HFFc6 (cell line): Measurements from ENCODE around the gene SSX7. TPM values are rescaled to one million over a fixed set of nuclear protein-coding genes. Genes with fewer than 3 reads are reported as not detected.
A peak's percentile ranks its signal among the peaks of the same experiment; 100 is the strongest.
"Not testable (repeated sequence)": the region's sequence is repeated elsewhere in the genome, so short reads cannot be mapped to it uniquely, and the experiment has no call there.

Source experiments
- DNase-seq: peaks from one replicate; pipeline ENCODE4 v3.0.0-alpha.2; 2018
- H3K27ac Mint-ChIP-seq: 2 replicates; pipeline ENCODE4 v1.8.0; 2020; ENCODE audit warnings: mild to moderate bottlenecking, mixed read lengths
- H3K27me3 Mint-ChIP-seq: 2 replicates; pipeline ENCODE4 v1.8.0; 2021; ENCODE audit warnings: mild to moderate bottlenecking, moderate library complexity, mixed read lengths; ENCODE audit not compliant: insufficient read depth
- H3K36me3 Mint-ChIP-seq: 2 replicates; pipeline ENCODE4 v1.8.0; 2021; ENCODE audit warnings: low read depth, mixed read lengths
- H3K4me1 Mint-ChIP-seq: 2 replicates; pipeline ENCODE4 v1.8.0; 2020; ENCODE audit warnings: low read depth, mixed read lengths
- H3K4me3 Mint-ChIP-seq: 2 replicates; pipeline ENCODE4 v1.8.0; 2020; ENCODE audit warnings: mild to moderate bottlenecking, moderate library complexity, mixed read lengths
- H3K9me3 Mint-ChIP-seq: 2 replicates; pipeline ENCODE4 v1.8.0; 2020; ENCODE audit warnings: mild to moderate bottlenecking, mixed read lengths
- long read RNA-seq: library from polyadenylated mRNA; unstranded; transcript quantifications from one replicate; pipeline ENCODE4 v2.0.0, GENCODE V29; 2019
- total RNA-seq, 6 experiments: library from RNA; stranded (reverse); fragmentation: NEBNext Ultra II Directional; extraction: Animal tissue kit (Norgen Biotek cat#: 25700); gene quantifications; 2 replicates in 1 of 6; 3 replicates in 5 of 6; pipeline ENCODE4 v1.2.3, GENCODE V29; 2021
- TF ChIP-seq, protein P1 (sequence below): fragments of 200-600 bp; sonication (generic); IDR thresholded peaks from 2 replicates; pipeline ENCODE4 v1.5.0; 2021; ENCODE audit warnings: antibody characterized with exemption, mild to moderate bottlenecking

Gene SSX7, protein sequence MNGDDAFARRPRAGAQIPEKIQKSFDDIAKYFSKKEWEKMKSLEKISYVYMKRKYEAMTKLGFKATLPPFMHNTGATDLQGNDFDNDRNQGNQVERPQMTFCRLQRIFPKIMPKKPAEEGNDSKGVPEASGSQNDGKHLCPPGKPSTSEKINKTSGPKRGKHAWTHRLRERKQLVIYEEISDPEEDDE
- total RNA-seq = not detected
- long read RNA-seq = 0 reads

DNA sequence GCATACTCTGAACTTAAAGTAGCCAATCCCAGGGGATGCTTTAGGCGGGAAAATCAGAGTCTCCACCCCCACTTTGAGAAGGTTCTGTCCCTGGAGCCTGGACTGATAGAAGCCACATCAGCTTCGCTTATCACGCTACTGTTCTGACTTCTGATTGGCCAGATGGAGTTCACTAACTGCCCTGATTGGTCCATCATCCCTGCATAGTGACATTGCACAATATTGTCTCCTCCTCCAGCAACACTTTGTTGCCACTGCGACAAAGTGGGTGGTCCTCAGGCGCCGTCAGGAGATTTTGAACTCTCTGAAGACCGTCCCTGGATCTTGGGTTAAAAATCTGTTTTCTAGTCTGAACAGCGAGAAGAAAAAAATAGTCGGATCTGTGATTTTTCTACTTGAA is at the start of gene SSX7:
Gene SSX7 (minus strand): TSS at position 101 of the 400 bp plus-strand sequence. CDS start 1,428 bp downstream, outside the sequence.
- not testable (repeated sequence) for H3K4me3 Mint-ChIP-seq, H3K36me3 Mint-ChIP-seq, H3K9me3 Mint-ChIP-seq, DNase-seq, H3K4me1 Mint-ChIP-seq, H3K27ac Mint-ChIP-seq, H3K27me3 Mint-ChIP-seq

- not testable (repeated sequence) for H3K36me3 Mint-ChIP-seq, H3K4me1 Mint-ChIP-seq, H3K27me3 Mint-ChIP-seq, H3K4me3 Mint-ChIP-seq, H3K27ac Mint-ChIP-seq, DNase-seq, H3K9me3 Mint-ChIP-seq
These were observed 37.3 kb upstream of the SSX7 start for GRCh38 chrX:52692034-52692433.

- not testable (repeated sequence) for H3K4me1 Mint-ChIP-seq, DNase-seq, H3K27ac Mint-ChIP-seq, H3K4me3 Mint-ChIP-seq, H3K9me3 Mint-ChIP-seq, H3K36me3 Mint-ChIP-seq, H3K27me3 Mint-ChIP-seq
These were observed 7.5 kb upstream of the SSX7 start for GRCh38 chrX:52662218-52662617.

DNA sequence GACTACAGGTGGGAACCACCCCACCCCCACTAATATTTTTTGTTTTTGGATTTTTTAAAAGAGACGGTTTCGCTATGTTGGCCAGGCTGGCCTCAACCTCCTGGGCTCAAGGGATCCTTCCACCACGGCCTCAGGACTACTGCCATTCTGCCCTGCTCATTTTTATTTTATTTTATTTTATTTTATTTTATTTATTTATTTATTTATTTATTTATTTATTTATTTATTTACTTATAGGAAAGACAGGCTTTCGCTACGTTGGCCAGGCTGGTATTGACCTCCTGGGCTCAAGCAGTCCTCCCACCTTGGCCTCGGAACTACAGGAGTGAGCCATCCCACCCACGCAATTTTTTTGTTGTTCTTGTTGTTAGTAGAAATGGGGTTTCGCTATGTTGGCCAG is 775 bp upstream of the SSX7 start:
- not testable (repeated sequence) for H3K4me1 Mint-ChIP-seq, H3K9me3 Mint-ChIP-seq, H3K36me3 Mint-ChIP-seq, DNase-seq, H3K4me3 Mint-ChIP-seq, H3K27ac Mint-ChIP-seq, H3K27me3 Mint-ChIP-seq

DNA sequence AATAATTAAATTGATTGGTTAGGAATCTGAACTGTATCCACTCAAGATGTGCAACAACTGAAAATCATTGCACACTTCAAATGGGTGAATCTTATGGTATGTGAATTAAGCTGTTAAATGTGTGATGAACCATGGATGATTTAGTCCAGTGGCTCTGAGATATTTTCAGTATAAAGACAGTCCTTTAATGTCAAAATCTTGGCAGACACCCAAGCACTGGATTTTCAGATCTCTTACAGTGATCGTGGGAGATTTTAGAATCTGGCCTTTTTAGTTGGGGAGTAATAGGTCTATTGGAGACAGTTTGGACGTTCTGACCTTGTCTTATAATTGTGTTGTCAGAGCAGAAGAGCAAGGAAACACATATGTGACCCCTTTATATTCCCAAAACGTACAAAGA is 4.0 kb downstream of the SSX7 start:
- not testable (repeated sequence) for H3K36me3 Mint-ChIP-seq, H3K4me3 Mint-ChIP-seq, H3K4me1 Mint-ChIP-seq, H3K27me3 Mint-ChIP-seq, DNase-seq, H3K9me3 Mint-ChIP-seq, H3K27ac Mint-ChIP-seq

GRCh38 chrX:52648956-52649355 is 5.7 kb downstream of the SSX7 start:
- DNase-seq = peak; percentile 0
- not testable (repeated sequence) for H3K4me3 Mint-ChIP-seq, H3K27me3 Mint-ChIP-seq, H3K4me1 Mint-ChIP-seq, H3K27ac Mint-ChIP-seq, H3K36me3 Mint-ChIP-seq, H3K9me3 Mint-ChIP-seq

DNA sequence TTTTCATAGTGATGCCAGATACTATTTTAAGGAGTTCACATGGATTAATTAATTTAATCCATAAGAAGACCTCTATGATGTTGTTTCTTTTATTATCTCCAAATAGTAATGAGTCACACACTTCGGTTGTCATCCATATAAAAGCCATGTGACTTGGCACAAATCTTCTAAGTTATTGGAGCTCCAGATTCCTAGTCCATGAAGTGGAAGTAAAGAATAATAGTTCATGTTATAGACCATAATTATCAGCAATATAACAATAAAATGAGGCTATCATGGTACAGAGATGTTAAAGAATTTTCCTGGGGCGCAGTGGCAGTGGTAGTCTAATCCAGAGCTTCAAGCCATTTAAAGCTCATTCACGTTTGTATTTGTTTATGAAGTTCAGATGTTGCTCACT is 26.2 kb downstream of the SSX7 start:
- not testable (repeated sequence) for DNase-seq, H3K36me3 Mint-ChIP-seq, H3K9me3 Mint-ChIP-seq, H3K27ac Mint-ChIP-seq, H3K27me3 Mint-ChIP-seq, H3K4me3 Mint-ChIP-seq, H3K4me1 Mint-ChIP-seq

DNA sequence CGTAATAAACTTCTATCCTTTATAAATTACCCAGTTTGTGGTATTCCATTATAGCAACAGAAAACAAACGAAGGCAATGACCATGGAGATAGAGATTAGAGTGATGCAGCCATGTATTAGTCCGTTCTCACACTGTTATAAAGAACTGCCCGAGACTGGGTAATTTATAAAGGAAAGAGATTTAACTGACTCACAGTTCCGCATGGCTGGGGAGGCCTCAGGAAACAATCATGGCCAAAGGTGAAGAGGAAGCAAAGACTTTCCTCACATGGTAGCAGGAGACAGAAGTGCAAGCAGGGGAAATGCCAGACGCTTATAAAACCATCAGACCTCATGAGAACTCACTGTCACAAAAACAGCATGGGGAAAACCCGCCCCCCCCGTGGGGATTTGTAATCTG is 34.0 kb downstream of the SSX7 start:
- H3K27ac Mint-ChIP-seq, H3K4me1 Mint-ChIP-seq, H3K9me3 Mint-ChIP-seq, H3K27me3 Mint-ChIP-seq, H3K36me3 Mint-ChIP-seq, DNase-seq, H3K4me3 Mint-ChIP-seq: not testable (repeated sequence)

- no peaks in the 10 kb centered on the region for H3K9me3 Mint-ChIP-seq
- H3K27ac Mint-ChIP-seq = no peak overlapping the region
- TF ChIP-seq, protein P1, sequence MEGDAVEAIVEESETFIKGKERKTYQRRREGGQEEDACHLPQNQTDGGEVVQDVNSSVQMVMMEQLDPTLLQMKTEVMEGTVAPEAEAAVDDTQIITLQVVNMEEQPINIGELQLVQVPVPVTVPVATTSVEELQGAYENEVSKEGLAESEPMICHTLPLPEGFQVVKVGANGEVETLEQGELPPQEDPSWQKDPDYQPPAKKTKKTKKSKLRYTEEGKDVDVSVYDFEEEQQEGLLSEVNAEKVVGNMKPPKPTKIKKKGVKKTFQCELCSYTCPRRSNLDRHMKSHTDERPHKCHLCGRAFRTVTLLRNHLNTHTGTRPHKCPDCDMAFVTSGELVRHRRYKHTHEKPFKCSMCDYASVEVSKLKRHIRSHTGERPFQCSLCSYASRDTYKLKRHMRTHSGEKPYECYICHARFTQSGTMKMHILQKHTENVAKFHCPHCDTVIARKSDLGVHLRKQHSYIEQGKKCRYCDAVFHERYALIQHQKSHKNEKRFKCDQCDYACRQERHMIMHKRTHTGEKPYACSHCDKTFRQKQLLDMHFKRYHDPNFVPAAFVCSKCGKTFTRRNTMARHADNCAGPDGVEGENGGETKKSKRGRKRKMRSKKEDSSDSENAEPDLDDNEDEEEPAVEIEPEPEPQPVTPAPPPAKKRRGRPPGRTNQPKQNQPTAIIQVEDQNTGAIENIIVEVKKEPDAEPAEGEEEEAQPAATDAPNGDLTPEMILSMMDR = no peak
- peaks cover 3% of the 10 kb centered on the region for H3K27me3 Mint-ChIP-seq
- DNase-seq = peak; percentile 1
- H3K4me1 Mint-ChIP-seq = peaks cover 6% of the 10 kb centered on the region; the same call in 1 of the 2 replicates
- no peak overlapping the region for H3K4me3 Mint-ChIP-seq
- no peaks in the 10 kb centered on the region for H3K36me3 Mint-ChIP-seq
These were observed 45.7 kb downstream of the SSX7 start for GRCh38 chrX:52608961-52609360.

GRCh38 chrX:52603151-52603550 is 51.5 kb downstream of the SSX7 start:
- DNase-seq, H3K27me3 Mint-ChIP-seq, H3K9me3 Mint-ChIP-seq, H3K4me1 Mint-ChIP-seq, H3K4me3 Mint-ChIP-seq, H3K36me3 Mint-ChIP-seq, H3K27ac Mint-ChIP-seq: not testable (repeated sequence)
